ENCODE measurements around the gene LPIN3. TPM values are rescaled to one million over a fixed set of nuclear protein-coding genes. Genes with fewer than 3 reads are reported as not detected.

Gene LPIN3
- total RNA-seq, 1 donor from 2014 or later: 18.6 TPM

GRCh38 chr20:41318271-41318649 lies 22.4 kb upstream of the LPIN3 start:
- intact Hi-C loops (cut with DNase I): no loop called here
- no peak for DNase-seq
- ATAC-seq (ENCODE audit: poor library complexity): no peak

GRCh38 chr20:41320441-41320840 lies 20.2 kb upstream of the LPIN3 start:
- ATAC-seq (ENCODE audit: poor library complexity): no peak
- no peak for DNase-seq
- intact Hi-C loops (cut with DNase I): no loop called here

GRCh38 chr20:41320976-41321375 lies 19.6 kb upstream of the LPIN3 start:
- DNase-seq (no peak), ATAC-seq (ENCODE audit: poor library complexity) (no peak)
- intact Hi-C loops (cut with DNase I): no loop called here

- ATAC-seq (ENCODE audit: poor library complexity) (no peak), DNase-seq (no peak)
- intact Hi-C loops (cut with DNase I): no loop called here
These were observed 13.4 kb upstream of the LPIN3 start for GRCh38 chr20:41327178-41327577.

GRCh38 chr20:41329435-41330342 lies 10.9 kb upstream of the LPIN3 start:
- ATAC-seq (ENCODE audit: poor library complexity) (peak; percentile 94), DNase-seq (peak; percentile 82)
- intact Hi-C loops (cut with DNase I): loop anchor here (10.0 kb wide), 1 partner anchor 195 kb away; the partner anchor contains the start of gene PLCG1

- intact Hi-C loops (cut with DNase I): loop anchor here (10.0 kb wide), 1 partner anchor 196 kb away; the partner anchor contains the start of gene PLCG1
- ATAC-seq (ENCODE audit: poor library complexity): no peak
- DNase-seq: no peak
These were observed 10.3 kb upstream of the LPIN3 start for GRCh38 chr20:41330343-41330720.

- no peak for ATAC-seq (ENCODE audit: poor library complexity)
- no peak for DNase-seq
- intact Hi-C loops (cut with DNase I): loop anchor here (10.0 kb wide), 1 partner anchor 196 kb away; the partner anchor contains the start of gene PLCG1
These were observed 9.7 kb upstream of the LPIN3 start for GRCh38 chr20:41330941-41331340.

GRCh38 chr20:41331731-41332130 lies 8.9 kb upstream of the LPIN3 start:
- ATAC-seq (ENCODE audit: poor library complexity) (no peak), DNase-seq (no peak)
- intact Hi-C loops (cut with DNase I): loop anchor here (10.0 kb wide), 1 partner anchor 197 kb away; the partner anchor contains the start of gene PLCG1

- ATAC-seq (ENCODE audit: poor library complexity): no peak
- no peak for DNase-seq
- intact Hi-C loops (cut with DNase I): loop anchor here (10.0 kb wide), 1 partner anchor 199 kb away; the partner anchor contains the start of gene PLCG1
These were observed 6.6 kb upstream of the LPIN3 start for GRCh38 chr20:41334036-41334435.

GRCh38 chr20:41334443-41335421 lies 5.9 kb upstream of the LPIN3 start:
- intact Hi-C loops (cut with DNase I): loop anchor here (5.0 to 10.0 kb wide), 2 partner anchors 102 to 200 kb away; partner anchors contain the start of gene PLCG1
- ATAC-seq (ENCODE audit: poor library complexity) (no peak), DNase-seq (no peak)

GRCh38 chr20:41335591-41335990 lies 5.0 kb upstream of the LPIN3 start:
- ATAC-seq (ENCODE audit: poor library complexity): no peak
- DNase-seq: no peak
- intact Hi-C loops (cut with DNase I): loop anchor here (5.0 to 10.0 kb wide), 2 partner anchors 103 to 201 kb away; partner anchors contain the start of gene PLCG1

- peak; percentile 3 for DNase-seq
- intact Hi-C loops (cut with DNase I): loop anchor here (5.0 to 10.0 kb wide), 2 partner anchors 105 to 202 kb away; partner anchors contain the start of gene PLCG1
- ATAC-seq (ENCODE audit: poor library complexity): no peak
These were observed 3.7 kb upstream of the LPIN3 start for GRCh38 chr20:41336711-41337492.

- ATAC-seq (ENCODE audit: poor library complexity) (peak; percentile 89), DNase-seq (peak; percentile 91)
- intact Hi-C loops (cut with DNase I): loop anchor here (1.0 to 10.0 kb wide), 4 partner anchors 72 to 205 kb away; partner anchors contain the start of gene PLCG1
These were observed 679 bp upstream of the LPIN3 start for GRCh38 chr20:41339957-41340326.

GRCh38 chr20:41342474-41343464 lies 2.1 kb downstream of the LPIN3 start:
- ATAC-seq (ENCODE audit: poor library complexity) (no peak), DNase-seq (peak; percentile 27)
- intact Hi-C loops (cut with DNase I): loop anchor here (5.0 kb wide), 1 partner anchor 70 kb away; no protein-coding TSS in a partner anchor

- ATAC-seq (ENCODE audit: poor library complexity) (no peak), DNase-seq (peak; percentile 32)
- intact Hi-C loops (cut with DNase I): loop anchor here (5.0 kb wide), 1 partner anchor 68 kb away; no protein-coding TSS in a partner anchor
These were observed 3.9 kb downstream of the LPIN3 start for GRCh38 chr20:41344477-41344876.

- intact Hi-C loops (cut with DNase I): loop anchor here (5.0 kb wide), 1 partner anchor 67 kb away; no protein-coding TSS in a partner anchor
- ATAC-seq (ENCODE audit: poor library complexity) (no peak), DNase-seq (peak; percentile 28)
These were observed 4.5 kb downstream of the LPIN3 start for GRCh38 chr20:41344938-41345728.
